ENCODE data around the gene GNG7.
"Not testable (repeated sequence)": the region's sequence is repeated elsewhere in the genome, so short reads cannot be mapped to it uniquely, and the experiment has no call there.

The GNG7 gene

DNA sequence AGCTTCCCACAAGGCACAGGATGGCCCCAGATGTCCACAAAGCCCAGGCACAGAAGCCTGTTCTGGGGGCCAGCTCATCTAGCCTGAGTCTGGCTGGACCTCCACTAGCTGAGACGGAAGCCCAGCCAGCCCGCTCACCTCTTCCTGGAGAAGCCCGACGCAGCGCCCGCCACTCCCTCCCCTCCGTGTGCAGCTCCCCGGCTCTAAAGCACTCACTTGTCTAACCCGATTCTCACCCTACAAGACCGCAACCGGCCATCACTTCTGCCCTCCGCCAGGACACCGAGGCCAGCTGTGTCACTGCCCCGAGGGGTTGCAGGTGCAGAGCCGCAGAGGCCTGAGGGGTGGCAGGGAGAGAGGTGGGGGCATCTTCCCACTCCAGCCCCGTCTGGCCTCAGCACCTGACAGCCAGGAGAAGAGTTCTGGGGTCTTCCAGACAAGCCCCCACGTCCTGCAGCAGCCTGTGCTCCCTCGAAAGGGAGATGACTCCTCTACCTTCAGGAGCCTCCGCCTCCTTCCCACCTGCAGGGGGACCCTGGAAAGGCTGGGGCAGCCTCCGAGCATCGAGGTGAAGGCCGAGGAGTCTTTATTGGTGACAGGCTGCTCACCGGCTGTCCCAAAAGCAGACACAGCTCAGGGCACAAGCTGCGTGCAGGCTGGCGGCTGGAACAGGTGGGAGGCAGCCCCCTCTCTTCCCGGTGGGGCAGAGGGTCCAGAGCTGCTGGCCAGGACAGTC is 24.6 kb upstream of the GNG7 start:
- DNase-seq (ENCODE audit: low read depth): no peak

DNA sequence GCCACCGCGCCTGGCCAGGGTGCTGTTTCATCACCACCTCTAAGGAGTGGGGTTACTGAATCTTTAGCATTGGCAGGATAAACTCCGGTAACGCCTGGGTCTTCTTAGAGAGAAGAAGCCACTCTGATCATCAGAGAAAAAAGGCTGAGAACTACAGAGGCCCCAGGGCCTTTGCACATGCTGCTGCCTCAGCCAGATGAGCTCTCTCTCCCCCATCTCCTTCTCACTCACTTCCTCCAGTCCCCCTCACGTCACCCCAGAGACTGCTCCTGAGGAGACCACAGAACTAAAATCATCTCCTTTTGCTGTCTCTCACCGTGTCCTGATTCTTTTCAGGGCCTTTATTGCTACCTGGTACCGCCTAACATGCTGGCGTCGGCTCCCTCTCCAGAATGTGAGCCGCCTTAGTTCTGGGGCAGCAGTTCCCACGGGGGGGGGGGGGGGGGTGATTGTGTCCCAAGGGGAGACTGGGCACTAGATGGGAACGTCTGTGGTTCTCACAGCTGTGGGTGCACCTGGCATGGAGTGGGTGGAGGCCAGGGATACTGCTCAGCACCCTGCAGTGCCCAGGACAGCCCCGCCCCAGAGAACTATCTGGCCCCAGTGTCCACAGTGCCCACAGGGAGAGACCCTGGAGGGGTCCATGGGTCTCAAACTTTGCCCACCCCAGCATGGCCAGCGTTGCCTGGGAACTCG is 23.8 kb upstream of the GNG7 start:
- no peak for DNase-seq (ENCODE audit: low read depth)

DNA sequence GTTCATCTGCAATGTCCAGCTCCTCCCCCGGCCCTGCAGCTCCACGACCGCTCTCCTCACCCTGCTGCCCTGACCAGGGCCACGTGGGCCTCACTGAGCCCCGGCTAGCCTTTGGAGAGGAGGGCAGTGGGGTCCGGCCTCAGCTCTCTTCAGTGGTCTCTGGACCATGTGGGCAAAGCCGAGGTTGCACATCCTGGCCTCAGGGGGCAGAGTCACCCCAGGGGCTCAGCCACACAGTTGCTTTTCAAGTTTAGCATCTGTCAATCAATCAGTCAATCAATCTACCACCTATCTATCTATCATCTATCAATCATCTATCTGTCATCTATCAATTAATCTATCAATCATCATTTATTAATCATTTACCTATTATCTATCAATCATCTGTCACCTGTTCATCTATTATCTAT is 21.7 kb upstream of the GNG7 start:
- DNase-seq (ENCODE audit: low read depth): no peak

DNA sequence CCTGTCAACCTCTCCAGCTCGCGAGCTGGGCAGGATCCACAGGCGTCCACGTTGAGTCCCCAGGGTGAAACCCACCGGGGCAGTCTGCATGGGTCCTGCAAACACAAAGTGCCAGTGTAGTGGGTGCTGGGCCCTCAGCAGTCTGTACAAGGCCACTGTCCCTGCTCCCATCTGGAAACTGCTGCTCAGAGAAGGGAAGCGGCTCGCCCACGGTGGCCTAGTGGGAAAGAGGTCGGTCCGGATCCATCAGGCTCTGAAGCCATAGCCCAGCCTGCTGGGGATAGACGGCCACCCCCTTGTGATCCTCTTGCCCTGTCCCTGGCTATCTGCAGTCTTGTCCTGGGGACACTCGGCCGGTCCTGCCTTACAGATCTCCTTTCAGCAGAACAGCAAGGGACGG is 21.3 kb upstream of the GNG7 start:
- no peak for DNase-seq (ENCODE audit: low read depth)

DNA sequence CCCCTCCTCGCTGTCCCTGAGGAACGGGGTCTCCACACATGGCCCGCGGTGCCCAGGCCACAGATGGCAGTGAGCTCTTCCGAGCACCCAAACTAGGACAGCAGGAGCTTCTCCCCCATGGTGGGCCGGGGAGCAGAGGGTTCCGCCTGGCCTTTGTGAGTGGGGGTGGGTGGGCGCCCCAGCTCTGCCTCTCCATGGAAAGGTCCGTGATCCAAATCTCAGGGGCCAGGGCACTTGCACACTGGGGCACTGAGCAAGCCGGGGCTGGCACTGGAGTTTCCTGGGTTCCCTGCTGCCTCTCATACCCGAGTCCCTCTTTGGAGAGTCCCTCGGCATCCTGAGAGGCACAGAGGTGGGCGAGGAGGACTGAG is 20.8 kb upstream of the GNG7 start:
- no peak for DNase-seq (ENCODE audit: low read depth)

DNA sequence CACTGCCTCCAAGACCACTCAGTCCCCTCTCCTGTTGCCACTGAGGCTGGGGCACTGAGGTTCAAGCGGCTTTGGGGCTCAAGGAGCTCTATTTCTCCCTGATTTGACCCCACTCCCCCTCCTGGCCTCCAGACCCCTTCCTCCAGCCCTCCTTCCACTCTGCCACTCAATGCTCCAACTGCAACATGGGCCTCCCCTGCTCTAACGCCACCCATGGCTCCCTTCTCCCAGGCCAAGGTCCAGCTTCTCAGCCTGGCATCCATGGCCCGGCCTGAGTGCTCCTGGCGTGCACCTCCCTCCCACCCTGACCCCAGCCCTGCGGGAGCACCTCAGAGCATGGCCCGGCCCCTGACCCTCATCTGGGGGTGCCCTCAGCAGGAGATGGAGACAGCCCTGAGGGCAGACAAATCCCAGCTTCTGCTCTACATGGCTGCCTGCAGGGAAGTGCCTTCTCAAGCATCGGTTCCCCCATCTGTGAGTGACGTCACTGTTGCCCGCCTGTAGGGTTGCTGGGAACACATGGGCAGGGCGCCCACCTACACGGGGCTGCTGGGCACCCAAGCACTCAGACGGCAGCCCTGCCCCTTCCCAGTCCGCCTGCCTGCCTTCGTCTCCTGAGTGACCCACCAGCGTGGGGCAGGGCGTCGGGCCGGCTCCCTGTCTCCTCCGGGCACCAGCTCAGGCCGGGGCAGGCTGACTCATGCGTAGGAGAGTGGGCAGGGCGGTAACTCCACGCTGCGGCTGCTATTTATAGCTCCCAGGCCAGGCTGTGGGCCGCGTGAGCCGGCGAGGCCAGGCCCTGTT is 20.2 kb upstream of the GNG7 start:
- DNase-seq (ENCODE audit: low read depth): peak; percentile 40

DNA sequence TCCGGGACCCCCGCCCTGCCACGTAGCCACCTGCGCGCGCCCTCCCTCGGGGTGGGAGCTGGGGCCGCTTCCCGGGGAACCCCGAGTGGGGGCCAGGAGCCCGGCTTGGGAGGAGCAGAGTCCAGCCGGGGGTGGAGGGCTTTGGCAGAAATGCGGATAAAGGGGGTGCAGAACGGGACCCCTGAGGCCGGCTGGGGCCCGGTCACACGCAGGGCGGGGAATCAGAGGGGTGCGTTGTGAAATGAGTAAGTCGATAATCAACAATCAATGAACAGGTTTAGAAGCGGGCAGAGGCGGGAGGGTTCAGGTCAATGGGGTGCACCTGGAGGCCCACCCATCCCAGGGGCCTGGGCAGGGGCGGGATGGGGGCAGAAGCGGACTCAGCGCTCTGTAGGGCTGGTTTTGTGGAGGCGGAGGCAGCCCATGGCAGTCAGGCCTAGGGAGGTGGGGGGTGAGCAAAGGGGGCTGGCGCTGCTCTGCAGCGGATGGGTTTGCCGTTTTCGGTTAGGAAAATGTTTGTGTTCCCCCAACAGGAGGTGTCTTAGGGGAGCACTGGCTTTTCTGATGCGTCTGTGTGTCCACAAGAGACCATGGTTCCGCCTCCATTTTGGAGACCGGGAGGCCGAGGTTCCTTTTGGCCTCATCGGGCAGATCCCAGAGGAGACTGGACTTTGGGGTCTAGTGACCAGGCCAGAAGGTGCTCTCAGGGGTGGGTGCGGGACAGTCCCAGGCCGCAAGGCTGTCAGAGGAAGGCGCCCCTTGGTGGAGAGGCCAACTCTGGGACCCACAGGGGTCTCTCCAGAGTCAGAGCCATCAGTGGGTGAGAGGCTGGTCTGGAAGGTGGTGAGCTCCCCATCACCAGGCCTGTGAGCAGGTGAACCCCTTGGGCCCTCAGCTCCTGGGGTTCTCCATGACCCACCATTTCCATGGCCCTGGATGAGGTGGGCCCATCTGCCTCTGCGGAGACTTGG is 19.4 kb upstream of the GNG7 start:
- DNase-seq (ENCODE audit: low read depth): no peak

DNA sequence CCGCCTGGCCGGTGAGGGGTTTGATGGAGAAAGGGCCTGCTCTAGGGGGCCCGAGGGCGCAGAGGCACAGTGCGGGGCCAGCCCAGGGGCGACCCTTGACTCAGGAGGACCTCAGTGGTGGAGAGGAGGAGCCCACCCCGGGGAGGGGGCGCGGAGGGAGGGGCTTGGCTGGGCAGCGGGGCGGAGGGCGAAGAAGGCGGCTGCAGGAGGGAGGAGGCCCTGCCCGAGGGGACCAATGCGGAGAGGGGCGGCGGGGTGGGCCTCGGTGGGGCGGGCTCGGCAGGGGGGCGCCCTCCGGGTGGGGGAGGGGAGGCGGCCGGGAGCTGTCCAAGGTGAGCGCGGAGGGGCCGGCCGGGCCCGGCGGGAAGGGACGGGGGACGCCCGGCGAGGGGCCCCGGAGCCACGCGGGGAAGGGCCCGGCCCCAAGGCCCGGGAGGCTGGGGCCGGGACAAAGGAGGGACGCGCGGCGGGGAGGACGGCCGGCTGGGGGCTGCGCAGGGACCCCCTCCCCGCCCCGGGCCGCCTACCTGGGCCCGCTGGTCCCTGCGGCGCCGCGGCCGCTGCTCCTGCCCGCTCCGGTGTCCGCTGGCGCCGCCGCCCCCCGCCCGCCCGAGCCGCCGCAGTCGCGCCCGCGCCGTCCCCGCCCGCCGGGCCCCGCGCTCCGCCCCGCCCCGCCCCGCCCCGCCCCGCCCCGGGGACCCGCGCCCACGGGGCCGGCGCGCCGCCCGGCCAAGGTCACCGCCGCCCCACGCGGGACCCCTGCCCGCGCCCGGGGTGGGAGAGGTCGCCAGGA is 18.5 kb upstream of the GNG7 start, which contains the start of gene DIRAS1:
TSS of gene DIRAS1 (minus strand) at position 596 of the 793 bp plus-strand sequence. CDS start 3,566 bp downstream, outside the sequence.
- DNase-seq (ENCODE audit: low read depth): no peak

DNA sequence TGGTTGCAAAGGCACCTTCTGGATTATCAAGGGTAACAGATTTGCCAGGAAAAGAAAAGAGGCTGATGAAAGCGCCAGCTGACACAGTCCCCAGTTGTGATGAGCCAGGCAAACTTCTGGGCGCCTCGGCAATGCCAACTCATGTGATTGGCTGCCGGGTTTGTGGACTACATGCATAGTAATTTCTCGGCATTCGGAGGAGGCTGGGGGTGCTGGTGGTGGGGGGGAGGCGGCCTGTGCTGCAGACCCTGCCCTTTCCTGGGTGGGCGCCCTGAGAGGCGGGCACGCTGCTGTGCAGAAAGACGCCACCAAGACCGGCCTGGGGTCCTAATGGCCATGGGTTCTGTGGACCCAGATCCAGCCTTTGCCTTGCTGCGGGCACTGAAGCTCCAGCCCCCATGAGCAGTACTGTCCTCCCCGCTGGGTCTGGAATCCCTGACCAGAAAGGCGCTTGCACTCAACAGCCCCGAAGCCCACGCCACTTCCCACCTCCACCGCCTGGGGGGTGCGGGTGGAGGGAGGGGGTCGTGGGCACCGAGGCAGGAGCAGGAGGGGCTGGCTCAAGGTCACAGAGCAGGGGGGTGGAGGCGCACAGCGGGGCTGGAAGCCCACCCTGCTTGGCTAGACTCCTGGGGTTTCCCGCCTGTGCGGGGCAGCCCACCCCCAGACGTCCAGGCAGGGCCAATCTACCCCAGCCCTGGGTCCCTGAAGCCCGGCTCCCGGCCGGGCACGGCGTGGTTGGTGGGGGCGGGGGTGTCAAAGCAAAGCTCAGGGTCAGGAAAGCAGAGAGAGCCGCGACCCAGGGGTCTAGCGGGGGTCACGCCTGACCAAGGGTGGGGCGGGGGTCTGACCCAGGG is 17.7 kb upstream of the GNG7 start:
- no peak for DNase-seq (ENCODE audit: low read depth)

DNA sequence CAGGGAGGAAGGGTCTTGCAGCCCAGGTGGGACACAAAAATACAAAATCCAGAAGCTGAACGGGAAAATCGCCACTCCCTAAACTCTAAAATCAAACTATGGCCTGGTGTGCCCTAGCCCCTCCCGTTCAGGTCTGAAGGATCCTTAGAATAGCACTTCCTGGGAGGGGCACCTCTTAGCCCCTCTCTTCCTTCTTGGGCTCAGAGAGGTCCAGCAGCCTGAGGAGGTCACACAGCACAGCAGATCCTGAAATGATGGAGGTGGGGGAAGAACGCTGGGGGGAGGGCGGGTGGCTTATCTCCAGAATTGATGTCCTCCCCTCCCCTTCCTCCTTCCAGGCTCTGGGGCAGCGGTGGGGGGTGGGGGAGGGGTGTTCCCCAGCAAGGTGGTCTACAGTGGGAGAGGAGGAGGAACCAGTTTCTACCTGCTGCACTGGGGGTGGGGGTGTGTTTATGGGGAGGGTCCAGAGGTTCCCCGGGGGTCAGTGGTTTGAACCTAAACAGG is 16.8 kb upstream of the GNG7 start:
- DNase-seq (ENCODE audit: low read depth): no peak

DNA sequence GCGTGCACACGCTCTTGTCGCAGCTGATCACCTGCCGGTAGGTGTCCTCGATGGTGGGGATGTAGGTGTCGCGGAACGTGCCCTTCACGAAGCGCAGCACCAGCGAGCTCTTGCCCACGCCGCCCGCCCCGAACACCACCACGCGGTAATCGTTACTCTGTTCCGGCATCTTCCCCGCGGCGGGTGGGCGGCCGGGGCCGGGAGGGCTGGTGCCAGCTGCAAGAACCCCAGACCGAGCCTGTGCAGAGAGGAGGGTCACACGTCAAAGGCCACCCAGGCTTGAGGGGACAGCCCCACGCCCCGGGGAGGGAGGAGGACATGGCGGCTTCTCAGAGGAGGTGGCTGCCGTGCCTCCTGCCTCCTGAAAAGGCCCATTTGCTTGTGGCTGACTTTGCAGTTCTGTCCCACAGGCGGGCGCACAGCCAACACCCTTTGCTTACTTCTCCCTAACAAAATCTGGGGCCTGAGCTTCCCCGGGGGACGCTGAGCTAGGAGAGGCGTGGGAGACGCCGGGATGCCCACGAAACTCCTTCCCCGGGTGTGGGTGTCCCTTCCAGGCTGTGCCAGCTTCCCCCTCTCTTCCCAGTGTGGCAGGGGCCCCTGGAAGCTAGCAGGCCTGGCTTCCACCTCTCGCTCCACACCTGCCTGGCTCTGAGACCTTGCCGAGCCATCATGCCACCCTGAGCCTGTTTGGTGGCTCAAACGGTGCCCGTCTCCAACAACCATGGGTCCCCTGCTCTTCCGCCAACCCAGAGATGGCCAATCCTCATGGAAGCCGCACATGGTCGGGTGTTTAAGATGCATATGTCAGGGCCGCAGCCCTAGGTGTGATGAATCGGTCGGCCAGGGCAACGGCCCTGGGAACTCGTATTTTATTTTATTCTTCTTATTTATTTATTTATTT is 15.4 kb upstream of the GNG7 start:
- no peak for DNase-seq (ENCODE audit: low read depth)

DNA sequence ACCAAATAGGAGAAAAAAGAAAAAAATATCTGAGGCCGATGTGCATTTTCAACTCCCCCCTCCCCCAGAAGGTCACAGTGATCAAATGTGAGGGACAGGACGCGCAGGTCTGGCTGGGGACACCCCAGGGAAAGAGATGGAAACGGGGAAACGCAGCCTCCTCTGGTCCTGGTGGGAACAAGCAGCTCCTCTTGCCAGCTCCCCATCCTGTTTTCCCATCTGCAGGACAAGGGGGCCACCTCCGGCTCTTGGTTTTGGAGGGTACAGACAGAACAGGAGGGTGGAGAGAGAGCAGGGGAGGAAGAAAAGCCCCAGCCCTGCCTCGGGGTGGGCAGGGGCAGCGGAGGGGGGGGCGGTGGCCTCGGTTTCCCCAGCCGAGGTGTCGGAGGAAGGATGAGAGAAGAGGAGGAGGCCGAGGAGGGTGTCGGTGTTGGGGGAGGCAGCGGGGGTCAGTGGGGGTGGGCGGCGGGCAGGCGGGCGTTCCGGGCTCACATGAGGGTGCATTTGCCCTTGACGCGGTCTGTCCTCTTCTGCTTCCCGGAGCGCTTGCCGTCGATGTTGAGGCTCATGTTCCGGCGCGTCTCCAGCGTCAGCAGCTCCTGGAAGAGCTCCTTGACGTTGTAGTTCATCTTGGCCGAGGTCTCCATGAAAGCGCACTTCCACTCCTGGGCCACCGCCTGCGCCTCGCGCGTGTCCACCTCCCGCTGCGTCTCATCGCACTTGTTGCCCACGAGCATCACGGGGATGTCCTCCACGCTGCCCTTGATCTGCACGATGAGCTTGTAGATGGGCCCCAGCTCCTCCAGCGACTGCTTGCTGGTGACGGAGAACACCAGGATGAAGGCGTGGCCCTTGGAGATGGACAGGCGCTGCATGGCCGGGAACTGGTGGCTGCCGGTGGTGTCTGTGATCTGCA is 14.5 kb upstream of the GNG7 start:
- DNase-seq (ENCODE audit: low read depth): no peak

DNA sequence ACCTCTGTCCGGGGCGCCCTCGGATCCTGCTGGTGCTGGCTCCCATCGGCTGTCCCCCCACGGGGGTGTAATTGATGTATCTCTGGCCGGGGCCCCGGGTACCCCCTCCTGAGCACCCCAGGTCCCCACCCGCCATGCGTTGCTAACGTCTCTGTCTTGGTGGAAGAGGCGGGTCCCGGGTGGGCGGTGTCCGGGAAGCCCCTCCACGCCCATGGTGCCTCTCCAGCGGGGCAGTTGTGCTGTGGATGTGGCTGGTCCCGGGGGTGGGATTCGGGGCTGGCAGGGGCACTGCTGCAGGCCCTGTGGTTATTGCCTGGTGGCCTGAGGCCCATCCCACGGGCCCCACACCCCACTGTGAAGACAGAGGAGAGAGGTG is 13.8 kb upstream of the GNG7 start:
- DNase-seq (ENCODE audit: low read depth): no peak

DNA sequence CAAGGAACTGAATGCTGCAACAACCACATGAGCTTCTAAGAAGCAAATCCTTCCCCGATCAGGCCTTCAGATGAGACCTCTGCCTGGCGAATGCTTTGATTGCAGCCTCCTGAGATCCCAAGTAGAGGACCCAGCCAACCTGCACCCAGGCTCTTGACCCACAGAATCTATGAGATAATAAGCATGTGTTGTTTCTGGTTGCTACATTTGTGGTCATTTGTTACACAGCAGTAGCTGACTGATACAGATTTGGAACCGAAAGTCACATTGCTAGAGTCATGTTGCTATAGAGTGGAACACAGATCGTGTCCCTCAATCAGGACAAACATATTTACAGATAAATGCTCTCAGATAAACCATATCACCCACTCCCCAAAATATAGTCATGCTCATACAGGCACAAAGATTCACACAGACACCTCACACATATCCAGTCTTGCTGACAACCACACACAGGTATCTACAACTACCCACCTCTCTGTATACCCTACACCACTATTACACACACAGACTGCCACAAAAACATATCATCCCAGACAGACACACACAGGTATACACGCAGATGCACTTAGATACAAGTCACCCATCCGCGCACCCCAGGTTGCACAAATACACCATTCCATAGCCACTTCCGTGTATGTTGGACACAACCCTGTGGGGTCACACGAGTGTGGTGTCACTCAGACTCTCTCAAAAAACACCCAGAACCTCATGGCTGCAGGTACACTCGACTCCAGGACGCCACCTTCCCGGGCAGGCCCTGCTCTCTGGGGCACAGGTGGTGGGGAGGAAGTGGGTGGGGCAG is 13.2 kb upstream of the GNG7 start:
- DNase-seq (ENCODE audit: low read depth): no peak

DNA sequence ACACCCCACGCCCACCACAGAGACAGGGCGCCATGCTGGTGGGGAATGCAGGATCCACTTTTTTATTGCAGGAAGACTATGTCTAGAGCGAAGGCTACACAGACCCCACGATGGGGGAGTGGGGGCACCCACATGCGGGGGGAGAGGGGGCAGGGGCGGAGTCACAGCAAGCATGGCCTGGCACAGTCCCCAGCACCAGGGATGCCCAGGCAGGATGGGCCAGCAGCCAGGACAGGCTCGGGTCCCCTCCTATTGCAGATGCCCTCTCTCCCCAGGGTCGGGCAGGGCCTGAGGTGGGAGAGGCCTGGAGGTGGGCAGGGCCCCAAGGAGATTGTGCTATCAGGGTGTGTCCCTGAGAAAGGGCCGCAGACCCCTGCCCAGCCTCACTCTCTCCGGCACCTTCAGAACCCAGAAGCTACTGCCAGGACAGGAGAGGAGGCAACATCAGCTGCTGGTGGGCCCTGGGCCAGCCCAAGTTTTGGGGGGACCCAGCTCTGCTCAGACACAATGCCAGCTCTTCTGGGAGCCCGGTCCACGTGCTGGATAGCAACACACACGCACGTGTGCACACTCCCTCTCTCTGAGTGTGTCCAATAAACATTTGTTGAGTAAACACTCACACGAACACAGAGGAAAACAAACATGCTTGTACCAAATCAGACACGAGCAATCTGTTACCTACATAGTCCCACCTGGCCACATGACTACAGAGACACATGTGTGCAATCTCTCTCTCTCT is 12.2 kb upstream of the GNG7 start:
- no peak for DNase-seq (ENCODE audit: low read depth)

DNA sequence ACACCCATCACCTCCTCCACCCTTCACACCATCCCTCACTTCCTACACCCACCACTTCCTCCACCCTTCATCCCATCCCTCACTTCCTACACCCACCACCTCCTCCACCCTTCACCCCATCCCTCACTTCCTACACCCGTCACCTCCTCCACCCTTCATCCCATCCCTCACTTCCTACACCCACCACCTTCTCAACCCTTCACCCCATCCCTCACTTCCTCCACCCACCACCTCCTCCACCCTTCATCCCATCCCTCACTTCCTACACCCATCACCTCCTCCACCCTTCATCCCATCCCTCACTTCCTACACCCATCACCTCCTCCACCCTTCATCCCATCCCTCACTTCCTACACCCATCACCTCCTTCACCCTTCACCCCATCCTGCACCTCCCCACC is 11.6 kb upstream of the GNG7 start:
- DNase-seq (ENCODE audit: low read depth): not testable (repeated sequence)

Measured in HS-5 (cell line).